SK-N-SH treated with all-trans-retinoic acid at 6 μM for 48 hours (cell line): ENCODE data around the gene FOXQ1.

Source experiments
- CSDC2 ChIP-seq: fragments of 250-450 bp; sonication (Bioruptor Pico); IDR thresholded peaks from 2 replicates; pipeline ENCODE4 v1.5.0; 2020; ENCODE audit warnings: mild to moderate bottlenecking, moderate library complexity
- CSRNP3 ChIP-seq: fragments of 250-450 bp; sonication (Bioruptor Pico); IDR thresholded peaks from 2 replicates; pipeline ENCODE4 v1.5.1; 2021; ENCODE audit warnings: mild to moderate bottlenecking, moderate library complexity
- GLIS3 ChIP-seq: fragments of 250-450 bp; sonication (Bioruptor Pico); IDR thresholded peaks from 2 replicates; pipeline ENCODE4 v1.5.0; 2020; ENCODE audit warnings: mild to moderate bottlenecking, moderate library complexity
- POU6F1 ChIP-seq: fragments of 250-450 bp; sonication (Bioruptor Pico); IDR thresholded peaks from 2 replicates; pipeline ENCODE4 v1.8.0; 2021; ENCODE audit warnings: low read depth, mild to moderate bottlenecking, moderate library complexity, borderline replicate concordance
- TOX ChIP-seq: fragments of 250-450 bp; sonication (Bioruptor Pico); IDR thresholded peaks from 2 replicates; pipeline ENCODE4 v1.8.0; 2021; ENCODE audit warnings: mild to moderate bottlenecking, moderate library complexity, borderline replicate concordance
- ZFP3 ChIP-seq: fragments of 250-450 bp; sonication (Bioruptor Pico); IDR thresholded peaks from 2 replicates; pipeline ENCODE4 v1.5.0; 2020; ENCODE audit warnings: mild to moderate bottlenecking, moderate library complexity
- ZNF8 ChIP-seq: fragments of 450-650 bp; formaldehyde crosslinking; IDR thresholded peaks from 2 replicates; pipeline ENCODE4 v1.5.0; 2020; ENCODE audit warnings: mild to moderate bottlenecking, moderate library complexity

GRCh38 chr6:1290086-1290485 is 21.8 kb upstream of the FOXQ1 start:
- TF ChIP-seq ZFP3 (CRISPR knock-in tag): no peak
- TF ChIP-seq CSDC2 (CRISPR knock-in tag): no peak
- TF ChIP-seq GLIS3 (CRISPR knock-in tag): no peak
- no peak for TF ChIP-seq CSRNP3 (CRISPR knock-in tag)
- TF ChIP-seq POU6F1 (CRISPR knock-in tag): no peak
- TF ChIP-seq TOX (CRISPR knock-in tag): no peak
- no peak for TF ChIP-seq ZNF8 (CRISPR knock-in tag)
